IMR-90 (cell line): ENCODE data around the gene DENND2C. TPM values are rescaled to one million over a fixed set of nuclear protein-coding genes. Genes with fewer than 3 reads are reported as not detected.

ENCODE experiments used
- ATAC-seq: fragments of 200-7000 bp; cut with Tn5 transposase; 2 replicates; pipeline ENCODE4 v1.9.1; 2020; ENCODE audit warnings: low read depth, mild to moderate bottlenecking, moderate library complexity
- BruUV-seq: library from RNA; stranded (reverse); fragments of 400-500 nt; replicated peaks from 2 replicates; lab custom pipeline; 2021; lab: Mats Ljungman, UMichigan
- CTCF ChIA-PET: fragments of 300-600 bp; formaldehyde crosslinking; extraction: SDS; loops from one replicate; lab custom pipeline; 2021; ENCODE audit warnings: antibody characterized with exemption; lab: Yijun Ruan, JAX
- POLR2A ChIA-PET: fragments of 300-600 bp; sonication (Branson Sonifier 250); formaldehyde crosslinking; loops from one replicate; lab custom pipeline; 2022; ENCODE audit warnings: antibody characterized with exemption; ENCODE audit not compliant: unreplicated experiment; lab: Charles Lee
- DNase-seq: peaks from one replicate; pipeline ENCODE4 v3.0.0; 2013
- H2AFZ ChIP-seq: replicated peaks from 2 replicates; pipeline ENCODE3; 2013; ENCODE audit warnings: low read length, mild to moderate bottlenecking; ENCODE audit not compliant: poor library complexity
- H2AK5ac ChIP-seq: 2 replicates; pipeline ENCODE4 v1.6.1; 2013; ENCODE audit warnings: low read depth, low read length, inconsistent platforms
- H2AK9ac ChIP-seq: replicated peaks from 2 replicates; pipeline ENCODE3; 2013; ENCODE audit warnings: mild to moderate bottlenecking, low read depth, low read length, moderate library complexity; ENCODE audit not compliant: poor library complexity
- H2BK120ac ChIP-seq: 2 replicates; pipeline ENCODE4 v1.6.1; 2013; ENCODE audit warnings: low read depth, low read length, inconsistent platforms
- H2BK15ac ChIP-seq: 3 replicates; pipeline ENCODE4 v1.6.1; 2013; ENCODE audit warnings: low read depth, low read length, inconsistent platforms
- H2BK20ac ChIP-seq: 2 replicates; pipeline ENCODE4 v1.6.1; 2013; ENCODE audit warnings: low read depth, mild to moderate bottlenecking, inconsistent platforms, low read length, moderate library complexity
- H2BK5ac ChIP-seq: 2 replicates; pipeline ENCODE4 v1.6.1; 2013; ENCODE audit warnings: mild to moderate bottlenecking, low read depth, low read length, inconsistent platforms; ENCODE audit not compliant: poor library complexity, severe bottlenecking
- H3K14ac ChIP-seq: replicated peaks from 2 replicates; pipeline ENCODE4 v1.6.1; 2013; ENCODE audit warnings: low read depth, low read length, inconsistent platforms
- H3K18ac ChIP-seq: 2 replicates; pipeline ENCODE4 v1.6.1; 2013; ENCODE audit warnings: low read depth, low read length, control low read depth
- H3K23ac ChIP-seq: 2 replicates; pipeline ENCODE4 v1.6.1; 2013; ENCODE audit warnings: low read depth, low read length, inconsistent platforms
- H3K27ac ChIP-seq: 2 replicates; pipeline ENCODE4 v1.5.1; 2013; ENCODE audit warnings: mild to moderate bottlenecking, control low read depth, low read length; ENCODE audit not compliant: insufficient read depth
- H3K27me3 ChIP-seq: 2 replicates; pipeline ENCODE4 v1.6.1; 2013; ENCODE audit warnings: low read length; ENCODE audit not compliant: control insufficient read depth, insufficient read depth
- H3K36me3 ChIP-seq: 2 replicates; pipeline ENCODE4 v1.6.1; 2013; ENCODE audit warnings: low read length, mixed read lengths; ENCODE audit not compliant: control insufficient read depth, insufficient read depth
- H3K4ac ChIP-seq: 2 replicates; pipeline ENCODE4 v1.6.1; 2013; ENCODE audit warnings: low read depth, low read length, inconsistent platforms
- H3K4me1 ChIP-seq: 2 replicates; pipeline ENCODE4 v1.6.1; 2013; ENCODE audit warnings: low read length, mixed read lengths; ENCODE audit not compliant: control insufficient read depth, insufficient read depth
- H3K4me2 ChIP-seq: 2 replicates; pipeline ENCODE4 v1.6.1; 2013; ENCODE audit warnings: low read depth, mild to moderate bottlenecking, control low read depth, low read length, moderate library complexity
- H3K4me3 ChIP-seq: 2 replicates; pipeline ENCODE4 v1.5.1; 2013; ENCODE audit warnings: low read depth, mild to moderate bottlenecking, control low read depth, low read length, moderate library complexity; ENCODE audit not compliant: insufficient read depth
- H3K56ac ChIP-seq: 2 replicates; pipeline ENCODE4 v1.6.1; 2013; ENCODE audit warnings: low read length, inconsistent platforms; ENCODE audit not compliant: insufficient read depth; ENCODE audit errors: extremely low read depth
- H3K79me1 ChIP-seq, 2 experiments: 2 replicates each; pipeline ENCODE4 v1.6.1; 2013; ENCODE audit warnings: low read length in 2 of 2, inconsistent platforms in 1 of 2, low read depth in 1 of 2
- H3K9ac ChIP-seq: 2 replicates; pipeline ENCODE4 v1.6.1; 2013; ENCODE audit warnings: low read depth, low read length, control low read depth
- H3K9me1 ChIP-seq: 2 replicates; pipeline ENCODE4 v1.6.1; 2013; ENCODE audit warnings: low read length, inconsistent platforms; ENCODE audit not compliant: insufficient read depth
- H3K9me3 ChIP-seq: 2 replicates; pipeline ENCODE4 v1.6.1; 2013; ENCODE audit warnings: low read length; ENCODE audit not compliant: control insufficient read depth, insufficient read depth
- H4K20me1 ChIP-seq: 2 replicates; pipeline ENCODE4 v1.6.1; 2013; ENCODE audit warnings: low read length, inconsistent platforms; ENCODE audit not compliant: insufficient read depth
- H4K5ac ChIP-seq: 2 replicates; pipeline ENCODE4 v1.6.1; 2013; ENCODE audit warnings: mild to moderate bottlenecking, low read depth, low read length, control low read depth
- H4K8ac ChIP-seq, 2 experiments: 2 replicates each; pipeline ENCODE4 v1.6.1; 2013; ENCODE audit warnings: low read depth in 2 of 2, low read length in 2 of 2, control low read depth in 1 of 2, inconsistent platforms in 1 of 2
- H4K91ac ChIP-seq: 2 replicates; pipeline ENCODE4 v1.6.1; 2013; ENCODE audit warnings: low read depth, low read length, inconsistent platforms; ENCODE audit not compliant: insufficient read depth
- BHLHE40 ChIP-seq: fragments of 150-350 bp; IDR thresholded peaks from 2 replicates; pipeline ENCODE4 v1.6.1; 2016; ENCODE audit warnings: mild to moderate bottlenecking, low read depth, low read length
- CEBPB ChIP-seq: IDR thresholded peaks from 2 replicates; pipeline ENCODE4 v1.6.1; 2012; ENCODE audit warnings: low read depth, low read length, improper control_type of control experiment
- CHD1 ChIP-seq: IDR thresholded peaks from 2 replicates; pipeline ENCODE4 v1.6.1; 2012; ENCODE audit warnings: low read depth, low read length, improper control_type of control experiment
- ELK1 ChIP-seq: fragments of 150-350 bp; IDR thresholded peaks from 2 replicates; pipeline ENCODE4 v1.6.1; 2016; ENCODE audit warnings: low read depth, mild to moderate bottlenecking, low read length, moderate library complexity, borderline replicate concordance
- MAFK ChIP-seq: IDR thresholded peaks from 2 replicates; pipeline ENCODE4 v1.6.1; 2012; ENCODE audit warnings: low read depth, low read length, improper control_type of control experiment
- MAZ ChIP-seq: IDR thresholded peaks from 2 replicates; pipeline ENCODE4 v1.6.1; 2012; ENCODE audit warnings: low read depth, mild to moderate bottlenecking, low read length, improper control_type of control experiment, moderate library complexity, borderline replicate concordance
- MXI1 ChIP-seq: IDR thresholded peaks from 2 replicates; pipeline ENCODE4 v1.6.1; 2012; ENCODE audit warnings: low read depth, mild to moderate bottlenecking, low read length, moderate library complexity, borderline replicate concordance
- NFE2L2 ChIP-seq: fragments of 150-350 bp; IDR thresholded peaks from 2 replicates; pipeline ENCODE4 v1.6.1; 2016; ENCODE audit warnings: low read depth, mild to moderate bottlenecking, low read length
- POLR2A ChIP-seq: IDR thresholded peaks from 2 replicates; pipeline ENCODE4 v1.6.1; 2012; ENCODE audit warnings: mild to moderate bottlenecking, low read depth, low read length
- RCOR1 ChIP-seq: IDR thresholded peaks from 2 replicates; pipeline ENCODE4 v1.6.1; 2012; ENCODE audit warnings: mild to moderate bottlenecking, low read length, improper control_type of control experiment; ENCODE audit not compliant: insufficient replicate concordance
- RFX5 ChIP-seq: IDR thresholded peaks from 2 replicates; pipeline ENCODE4 v1.8.0; 2012; ENCODE audit warnings: low read depth, mild to moderate bottlenecking, low read length, moderate library complexity
- SMC3 ChIP-seq: fragments of 150-350 bp; IDR thresholded peaks from 2 replicates; pipeline ENCODE4 v1.6.1; 2016; ENCODE audit warnings: low read depth, mild to moderate bottlenecking, antibody characterized with exemption, low read length, moderate library complexity
- USF2 ChIP-seq: fragments of 150-350 bp; IDR thresholded peaks from 2 replicates; pipeline ENCODE4 v1.6.1; 2017; ENCODE audit warnings: mild to moderate bottlenecking, antibody characterized with exemption, low read length, low read depth
- WGBS, 2 experiments: methylation state at CpG; one replicate each; pipeline versions ENCODE4 v1.1.5 to v1.1.7; 2013; ENCODE audit warnings: missing lambda C conversion rate in 2 of 2; ENCODE audit not compliant: insufficient read length in 1 of 2; ENCODE audit errors: extremely low coverage in 2 of 2; 5-methylcytosine and 5-hydroxymethylcytosine counted together
- dilution Hi-C: fragments of 300-500 bp; cut with HindIII; formaldehyde crosslinking; loops from one replicate; pipeline ENCODE4 v1.14.3; 2018; ENCODE audit warnings: low sequenced_read_pairs; ENCODE audit not compliant: unreplicated experiment
- in situ Hi-C: fragments of 300-500 bp; cut with MboI; formaldehyde crosslinking; loops from 3 replicates; pipeline ENCODE4 v1.14.3; 2019; ENCODE audit warnings: low sequenced_read_pairs, inconsistent platforms, mixed read lengths
- intact Hi-C: fragments of 100-400 bp; cut with micrococcal nuclease; formaldehyde crosslinking; loops from 2 replicates; pipeline ENCODE4 v1.10.0; 2022
- polyA plus RNA-seq, 3 experiments: library from polyadenylated mRNA; depleted of rRNA; stranded (reverse); fragments of >200 nt; gene quantifications; 2 replicates each; pipeline ENCODE4 v1.2.3, GENCODE V29; 2012; ENCODE audit warnings: low replicate concordance in 1 of 3
- total RNA-seq: library from RNA; depleted of rRNA; stranded (reverse); fragments of >200 nt; gene quantifications from 2 replicates; pipeline ENCODE4 v1.2.3, GENCODE V29; 2012

DENND2C gene
- total and polyA plus RNA-seq, 2 of the 4 experiments (the other 2 are of a cell fraction): 0.58 to 2.2 TPM

GRCh38 chr1:114535401-114535800 lies 134.4 kb downstream of the DENND2C start:
- H3K18ac ChIP-seq: no peak overlapping the region
- no peak for ATAC-seq
- no peak overlapping the region for H2BK15ac ChIP-seq
- WGBS, 2 experiments: no CpG with 5 or more reads among the region's 1 CpG
- H3K9me3 ChIP-seq: no peaks in the 10 kb centered on the region
- H3K36me3 ChIP-seq: no peaks in the 10 kb centered on the region
- H3K4me3 ChIP-seq: no peak overlapping the region
- no peak for DNase-seq
- no peak overlapping the region for H2AFZ ChIP-seq
- no peak overlapping the region for H3K4ac ChIP-seq
- no peak overlapping the region for H2BK5ac ChIP-seq
- TF ChIP-seq MAZ (no peak), MXI1 (no peak), CHD1 (no peak), RCOR1 (no peak), CEBPB (no peak), ELK1 (no peak), RFX5 (no peak), POLR2A (no peak), MAFK (no peak), BHLHE40 (no peak), SMC3 (no peak), NFE2L2 (no peak), USF2 (no peak)
- peaks cover 3% of the 10 kb centered on the region; the same call in 1 of the 2 replicates for H3K27me3 ChIP-seq
- no peak overlapping the region for H3K56ac ChIP-seq
- H4K91ac ChIP-seq: no peak overlapping the region
- BruUV-seq: no TSS peak
- no peak overlapping the region for H3K27ac ChIP-seq
- no peak overlapping the region for H2AK9ac ChIP-seq
- no peak overlapping the region for H3K4me2 ChIP-seq
- ChIA-PET CTCF (interaction anchor here (0.6 kb wide), 1 partner anchor 185 kb away, joined by 3 read pairs; no protein-coding TSS in a partner anchor), POLR2A (no interaction called here)
- dilution Hi-C loops (no loop called here), intact Hi-C loops (no loop called here), in situ Hi-C loops (no loop called here)
- no peak overlapping the region for H4K5ac ChIP-seq
- H4K20me1 ChIP-seq: no peaks in the 10 kb centered on the region
- H2AK5ac ChIP-seq: no peak overlapping the region
- no peak overlapping the region for H3K14ac ChIP-seq
- no peak overlapping the region for H2BK120ac ChIP-seq
- no peaks in the 10 kb centered on the region for H3K4me1 ChIP-seq
- no peak overlapping the region for H4K8ac ChIP-seq
- no peak overlapping the region for H2BK20ac ChIP-seq
- no peak overlapping the region for H3K9ac ChIP-seq
- H3K23ac ChIP-seq: no peak overlapping the region
- H3K9me1 ChIP-seq: no peaks in the 10 kb centered on the region; the same call in 1 of the 2 replicates
- no peaks in the 10 kb centered on the region for H3K79me1 ChIP-seq
